Measurements from ENCODE around the gene DHFR2.

DHFR2 gene

GRCh38 chr3:94015025-94015424 is 47.7 kb downstream of the DHFR2 start:
- no peak for TF ChIP-seq ZFX (IDR thresholded peaks at IDR 0.05)
- TF ChIP-seq CTCF (conservative IDR thresholded peaks at IDR 0.05), result no peak
- H3K27ac ChIP-seq, result no peak overlapping the region

DNA sequence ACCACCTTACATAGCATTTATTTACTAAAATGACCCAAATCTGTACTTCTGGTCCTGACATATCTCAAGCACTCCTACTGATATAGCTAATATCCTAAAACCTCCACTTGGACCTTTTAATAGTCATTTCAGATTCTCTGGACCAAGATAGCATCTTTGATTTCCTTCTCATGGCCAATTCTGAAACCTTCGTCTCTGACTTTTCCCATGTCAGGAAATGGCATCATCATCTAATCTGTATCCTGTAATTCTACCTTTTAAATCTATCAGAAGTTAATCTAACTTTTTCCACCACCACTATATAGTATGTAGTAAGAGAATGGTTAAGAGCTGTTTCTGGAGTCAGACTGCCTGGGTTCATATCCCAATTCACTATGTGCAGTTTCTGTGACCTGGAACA is 50.5 kb downstream of the DHFR2 start:
- no peak for TF ChIP-seq ZFX (IDR thresholded peaks at IDR 0.05)
- TF ChIP-seq CTCF (conservative IDR thresholded peaks at IDR 0.05), result no peak
- no peak overlapping the region for H3K27ac ChIP-seq

- H3K27ac ChIP-seq, result no peak overlapping the region
- no peak for TF ChIP-seq CTCF (conservative IDR thresholded peaks at IDR 0.05)
- TF ChIP-seq ZFX (IDR thresholded peaks at IDR 0.05), result no peak
Observed at GRCh38 chr3:94011233-94011711, 51.4 kb downstream of the DHFR2 start.

- TF ChIP-seq ZFX (IDR thresholded peaks at IDR 0.05) (no peak), CTCF (conservative IDR thresholded peaks at IDR 0.05) (no peak)
- no peak overlapping the region for H3K27ac ChIP-seq
Observed at GRCh38 chr3:94009608-94010007, 53.1 kb downstream of the DHFR2 start.

- TF ChIP-seq CTCF (conservative IDR thresholded peaks at IDR 0.05) (no peak), ZFX (IDR thresholded peaks at IDR 0.05) (no peak)
- no peak overlapping the region for H3K27ac ChIP-seq
Observed at GRCh38 chr3:94008253-94008652, 54.5 kb downstream of the DHFR2 start.

All from C4-2B (cell line).